Amniotic stem cell (primary cell): ENCODE data around the gene USP25.

Source experiments
- DNase-seq: peaks from one replicate; lab custom pipeline; 2025; lab: John Stamatoyannopoulos, UW

The USP25 gene

DNA sequence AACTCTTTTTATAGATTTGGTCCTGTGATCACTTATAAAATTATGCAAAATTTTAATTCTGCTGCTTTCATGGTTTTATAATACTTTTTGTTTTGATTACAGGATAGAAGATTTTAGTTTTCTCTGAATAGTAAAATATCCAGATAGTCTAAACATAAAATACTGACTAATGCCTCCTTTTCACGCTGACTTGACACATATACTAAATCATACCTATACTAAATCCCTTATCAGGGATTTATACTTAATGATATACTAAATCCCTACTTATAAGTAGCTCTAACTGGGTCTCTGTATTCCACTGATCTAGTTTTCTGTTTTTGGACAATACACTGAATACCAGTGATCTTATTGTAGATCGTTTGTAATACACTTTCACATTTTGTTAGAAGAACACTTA, 128.0 kb downstream of the USP25 start:
- DNase-seq: no peak

DNA sequence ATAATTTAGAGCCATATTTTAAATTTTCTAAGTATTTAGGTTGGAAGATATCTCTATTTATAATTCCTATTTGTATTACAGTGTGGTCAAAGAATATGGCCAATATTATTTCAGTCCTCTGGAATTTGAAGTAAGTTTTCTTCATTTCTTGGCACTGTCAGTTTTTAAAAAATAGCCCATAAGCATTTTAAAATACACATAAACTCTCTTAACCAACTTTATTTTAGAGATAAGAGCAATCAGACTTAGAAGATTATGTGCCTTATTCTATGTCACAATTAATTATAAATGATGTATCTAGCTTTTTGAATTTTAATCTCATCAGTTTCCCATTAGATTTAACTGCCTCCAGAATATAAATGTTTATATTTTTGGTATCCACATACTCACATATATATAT, 130.8 kb downstream of the USP25 start:
- DNase-seq: no peak

DNA sequence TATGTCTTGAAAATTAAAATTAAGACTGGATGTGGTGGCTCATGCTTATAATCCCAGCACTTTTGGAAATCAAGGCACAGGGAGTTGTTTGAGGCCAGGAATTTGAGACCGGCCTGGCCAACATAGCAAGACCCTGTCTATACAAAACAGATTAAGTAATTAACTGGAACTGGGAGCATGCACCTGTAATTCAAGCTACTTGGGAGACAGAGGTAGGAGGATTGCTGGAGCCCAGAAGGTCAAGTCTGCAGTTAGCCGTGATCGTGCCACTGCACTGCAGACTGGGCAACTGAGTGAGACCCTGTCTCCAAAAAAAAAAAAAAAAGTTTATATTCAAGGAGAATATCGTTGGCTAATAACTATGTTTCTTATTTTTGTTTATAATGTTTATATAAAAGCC, 139.2 kb downstream of the USP25 start:
- DNase-seq: no peak

DNA sequence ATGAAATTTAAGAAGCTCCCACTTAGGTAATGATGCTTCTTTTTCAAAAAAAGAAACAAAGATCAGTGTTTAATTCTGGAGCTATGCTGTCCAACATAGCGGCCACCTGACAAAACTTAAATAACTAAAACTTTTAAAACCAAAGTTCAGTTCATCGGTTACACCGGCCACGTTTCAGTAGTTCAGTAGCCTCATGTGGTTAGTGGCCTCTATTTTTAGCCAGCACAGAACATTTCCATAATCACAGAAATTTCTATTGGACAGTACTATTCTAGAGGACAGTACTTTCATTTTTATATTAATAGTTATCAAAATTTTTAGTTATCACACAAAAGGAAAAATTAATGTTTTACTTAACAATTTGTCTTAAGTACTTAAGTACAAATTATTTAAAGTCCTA, 141.0 kb downstream of the USP25 start:
- DNase-seq: no peak

DNA sequence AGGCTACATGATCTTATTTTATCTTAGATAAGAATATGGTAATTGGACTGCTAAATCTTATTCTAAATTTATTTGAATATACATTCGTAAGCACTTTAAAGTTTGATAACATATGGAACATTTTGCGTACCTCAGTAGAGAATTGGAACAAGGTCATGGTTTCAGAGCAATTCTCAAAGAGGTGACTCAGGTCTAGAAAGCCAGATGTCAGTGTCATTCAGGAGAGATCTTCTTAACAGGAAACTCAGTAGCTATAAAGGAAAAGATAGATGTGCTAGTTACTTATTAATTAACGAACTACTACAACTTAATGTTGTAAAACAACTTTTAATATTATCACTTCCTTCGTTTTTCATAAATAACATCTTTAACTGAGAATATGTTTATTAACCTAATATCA, 142.5 kb downstream of the USP25 start:
- no peak for DNase-seq

DNA sequence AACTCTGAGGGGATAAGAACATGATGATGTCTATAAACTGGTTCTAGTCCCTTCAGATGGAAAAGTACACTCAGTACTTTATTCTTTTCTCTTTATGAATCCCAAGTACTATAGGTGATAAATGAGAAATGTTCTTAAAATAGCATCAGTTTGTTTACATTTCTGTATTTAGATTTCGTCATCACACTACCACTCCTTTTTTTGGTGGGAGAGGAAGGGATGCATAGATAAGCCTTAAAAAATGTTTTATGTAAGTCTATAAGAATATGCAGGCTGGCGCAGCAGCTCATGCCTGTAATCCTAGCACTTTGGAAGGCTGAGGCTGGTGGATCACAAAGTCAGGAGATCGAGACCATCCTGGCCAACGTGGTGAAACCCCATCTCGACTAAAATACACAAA, 144.8 kb downstream of the USP25 start:
- no peak for DNase-seq

DNA sequence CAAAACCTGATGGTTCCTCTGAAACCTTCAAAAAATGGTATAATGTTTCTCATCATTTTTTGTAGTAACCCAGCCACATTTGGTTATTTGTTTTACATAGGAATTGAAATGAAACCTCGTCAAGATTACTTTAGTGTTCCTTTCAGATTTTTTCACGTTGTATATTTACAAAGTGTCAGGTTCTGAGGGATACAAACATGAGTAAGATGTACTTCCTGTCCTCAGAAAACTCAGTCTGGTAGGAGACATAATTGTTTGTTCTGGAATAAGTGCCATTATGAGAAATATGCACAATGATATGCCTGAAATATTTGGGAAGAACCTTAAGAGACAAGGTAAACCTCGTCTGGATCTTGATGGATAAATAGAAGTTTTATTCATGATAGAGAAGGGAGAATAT, 145.5 kb downstream of the USP25 start:
- no peak for DNase-seq

DNA sequence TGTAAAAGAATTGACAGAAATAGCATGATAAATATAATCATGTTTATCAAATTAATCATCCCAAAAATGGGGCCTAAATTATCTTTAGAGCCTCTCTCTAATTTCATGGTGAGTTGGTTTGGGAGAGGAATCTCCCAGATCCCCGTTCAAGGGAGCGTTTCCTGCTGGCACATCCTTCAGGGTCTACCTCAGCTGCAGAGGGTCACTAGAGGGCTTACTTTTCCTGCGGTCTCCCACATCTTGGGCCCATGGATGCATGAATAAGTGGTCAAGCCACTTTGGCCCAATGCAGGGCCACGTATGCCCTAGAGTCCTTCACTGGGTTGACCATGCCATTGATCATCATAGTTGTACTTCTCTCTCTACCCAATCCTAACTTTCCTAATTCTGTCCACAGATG, 164.1 kb downstream of the USP25 start:
- DNase-seq: no peak

DNA sequence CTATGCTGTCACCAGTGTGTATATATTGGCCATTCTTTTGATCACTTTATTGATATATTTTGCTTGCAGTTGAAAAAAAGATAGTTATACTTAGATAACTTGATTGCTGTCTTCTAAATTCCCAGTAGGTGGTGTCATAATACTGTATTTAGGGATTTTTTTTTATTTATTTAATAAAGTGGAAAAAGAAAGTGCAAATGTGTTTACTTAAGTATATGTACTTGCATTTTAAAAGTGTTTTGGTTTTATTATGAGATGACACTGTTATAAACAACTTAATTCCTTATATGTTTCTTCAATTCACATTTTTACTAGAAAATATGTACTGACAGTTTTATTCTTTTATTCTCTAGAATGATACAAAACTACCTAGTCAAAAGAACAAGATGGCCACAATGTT, 164.8 kb downstream of the USP25 start:
- no peak for DNase-seq

DNA sequence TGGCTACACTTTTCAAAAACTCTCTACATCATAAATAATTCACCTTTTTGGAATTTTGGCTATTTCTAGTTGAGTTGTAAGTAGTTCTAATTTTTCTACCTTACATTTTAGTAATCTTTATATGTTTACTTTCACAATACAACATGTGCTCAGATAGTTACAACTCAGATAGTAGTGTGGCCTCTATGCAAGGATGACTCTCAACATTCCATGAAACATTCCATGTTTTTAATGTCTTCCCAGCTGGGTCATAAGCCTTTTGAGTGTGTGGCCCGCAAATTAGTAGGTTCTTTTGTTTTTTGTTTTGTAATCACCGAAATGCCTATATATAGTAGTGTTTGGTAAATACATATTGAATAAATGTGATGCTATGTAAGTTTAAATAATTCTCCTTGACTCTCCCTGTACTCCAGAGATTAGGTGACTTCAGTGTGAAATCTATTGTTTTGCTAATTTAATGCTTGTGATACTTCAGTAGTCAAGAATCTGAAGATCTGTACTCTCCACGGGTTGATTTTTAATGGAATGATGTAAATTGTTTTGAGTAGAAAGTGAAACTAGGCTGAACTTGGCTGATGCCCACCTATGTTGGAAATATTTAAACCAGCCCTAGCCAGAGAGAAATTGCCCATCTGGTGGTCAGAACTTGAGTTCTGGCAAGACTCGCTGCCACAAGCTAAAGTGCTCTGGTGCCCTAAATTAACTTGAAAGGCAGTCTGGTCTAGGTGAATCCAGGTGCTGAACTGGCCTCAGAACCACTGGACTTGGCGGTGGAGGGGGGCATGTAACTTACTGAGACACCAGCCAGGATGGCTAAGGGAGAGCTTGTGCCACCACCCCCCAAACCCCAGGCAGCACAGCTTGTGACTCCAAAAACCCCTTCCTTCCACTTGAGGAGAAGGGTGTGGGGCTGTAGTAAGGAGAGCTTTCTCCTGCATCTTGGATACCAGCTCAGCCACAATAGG, 165.6 kb downstream of the USP25 start:
- no peak for DNase-seq

DNA sequence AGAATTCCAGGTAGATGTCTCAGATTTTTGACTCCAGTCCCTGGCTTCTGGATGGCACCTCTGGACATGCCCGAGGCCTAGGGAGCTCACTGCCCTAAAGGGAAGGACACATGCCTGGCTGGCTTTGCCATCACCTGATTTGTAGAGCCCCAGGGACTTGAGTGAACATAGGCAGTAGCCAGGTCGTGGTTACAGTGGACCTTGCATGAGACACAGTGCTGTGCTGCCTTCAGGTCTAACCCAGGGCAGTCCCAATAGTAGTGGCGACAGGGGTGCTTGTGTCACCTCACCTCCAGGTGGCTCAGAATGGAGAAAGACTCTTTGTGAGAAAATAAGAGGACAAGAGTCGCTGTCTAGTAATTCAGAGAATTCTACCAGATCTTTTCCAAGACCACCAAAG, 166.7 kb downstream of the USP25 start:
- no peak for DNase-seq

DNA sequence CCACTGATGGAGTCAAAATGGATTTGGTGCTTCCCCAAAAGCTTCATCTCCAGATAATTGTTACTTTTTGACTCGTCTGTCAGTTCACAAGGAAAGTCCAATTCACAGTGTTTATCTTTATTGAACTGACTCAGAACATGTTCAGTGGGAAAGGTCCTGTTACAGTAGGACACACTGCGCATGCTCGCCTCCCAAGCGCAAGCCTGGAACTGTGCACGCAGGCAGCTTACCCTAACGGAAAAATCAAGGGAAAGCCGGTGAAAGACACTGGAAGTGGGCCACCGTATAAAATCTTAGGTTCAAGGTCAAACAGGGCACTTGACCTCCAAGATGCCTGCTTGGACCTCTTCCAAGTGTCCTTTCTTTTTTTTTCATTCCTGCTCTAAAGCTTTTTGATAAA, 174.6 kb downstream of the USP25 start:
- DNase-seq: no peak

DNA sequence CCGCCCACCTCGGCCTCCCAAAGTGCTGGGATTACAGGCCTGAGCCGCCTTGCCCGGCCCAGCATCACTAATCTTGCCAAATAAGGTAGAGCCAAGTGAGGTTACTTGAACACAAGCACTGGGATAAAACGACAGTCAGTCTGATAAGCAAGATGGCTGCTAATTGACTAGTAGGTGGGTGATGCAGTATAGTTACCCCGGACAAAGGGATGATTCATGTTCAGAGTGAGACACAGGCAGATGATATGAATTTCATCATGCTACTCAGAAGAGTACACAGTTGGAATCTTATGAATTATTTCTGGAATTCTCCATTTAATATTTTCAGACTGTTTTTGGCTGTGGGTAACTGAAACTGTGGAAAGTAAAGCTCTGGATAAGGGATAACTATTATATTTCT, 178.4 kb downstream of the USP25 start:
- no peak for DNase-seq

DNA sequence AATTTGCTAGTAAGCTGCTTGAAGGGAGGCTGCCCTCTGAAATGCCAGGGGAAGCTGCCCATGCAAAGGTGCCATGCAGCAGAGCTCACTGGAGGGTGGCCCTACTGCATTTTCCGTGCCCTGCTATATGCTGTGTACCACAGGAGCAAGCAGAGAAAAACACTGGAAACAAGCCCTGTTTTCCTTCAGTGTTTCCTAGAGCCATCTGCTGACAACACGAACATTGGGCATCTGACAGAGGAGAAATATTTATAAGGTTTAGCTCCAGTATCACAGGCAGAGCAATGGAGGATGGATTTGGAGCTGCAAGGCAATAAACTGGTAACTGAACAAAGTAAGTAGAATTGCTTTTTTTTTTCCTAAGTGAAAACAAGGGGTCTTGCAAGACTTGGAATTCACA, 198.4 kb downstream of the USP25 start:
- no peak for DNase-seq

DNA sequence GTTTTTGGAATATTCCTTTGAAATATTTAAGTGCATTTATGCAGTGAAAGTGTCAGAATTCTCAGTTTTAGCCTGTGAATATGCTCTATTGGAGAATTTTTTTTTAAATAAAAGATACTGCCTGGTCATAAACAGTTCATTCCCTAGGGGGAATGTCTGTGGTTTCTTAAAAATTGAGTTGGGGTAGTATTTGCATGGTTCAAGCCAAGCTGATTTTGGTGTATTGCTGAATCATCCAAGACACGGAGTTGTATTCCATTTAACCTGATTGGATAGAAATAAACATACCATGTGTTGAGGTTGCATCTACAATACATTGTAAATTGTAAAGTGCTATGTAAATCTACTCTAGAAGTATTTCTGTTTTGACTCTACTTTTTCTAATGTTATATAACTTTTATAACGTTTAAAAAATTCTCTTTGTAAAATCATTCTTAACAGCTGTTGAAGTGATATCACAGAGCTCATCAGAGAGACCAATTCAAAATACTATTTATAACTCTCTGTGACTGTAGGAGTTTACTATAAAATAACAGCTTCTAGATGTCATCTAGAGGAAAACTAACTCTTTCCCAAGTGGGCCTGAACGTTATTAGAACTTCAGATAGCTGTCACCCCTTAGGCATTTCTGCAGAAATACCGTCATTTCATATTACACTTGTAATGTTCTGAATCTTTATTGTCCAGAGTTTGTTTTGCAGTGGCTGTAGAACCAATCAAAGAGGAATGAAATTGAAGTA, 199.1 kb downstream of the USP25 start:
- DNase-seq: no peak

DNA sequence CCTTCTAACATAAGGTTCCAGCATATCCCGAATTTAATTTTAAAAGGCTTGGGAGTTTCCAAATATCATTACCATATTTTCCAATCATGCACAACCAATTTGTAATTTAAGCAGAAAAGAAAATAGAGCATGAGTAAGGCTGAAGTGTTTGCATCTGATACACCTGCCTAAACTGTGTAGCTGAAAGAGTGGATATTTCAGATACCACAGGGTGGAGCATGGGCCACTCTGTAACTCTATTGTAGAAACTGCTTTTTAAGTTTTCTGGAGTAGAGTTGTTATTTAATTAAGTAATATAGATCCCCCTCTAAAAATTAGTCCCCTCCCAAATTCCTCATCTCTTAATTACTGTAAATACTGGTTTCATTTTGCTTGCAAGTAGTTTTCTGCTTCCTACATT, 199.8 kb downstream of the USP25 start:
- no peak for DNase-seq
